K562 (cell line): ENCODE results near the gene SPATA3. TPM values are rescaled to one million over a fixed set of nuclear protein-coding genes. Genes with fewer than 3 reads are reported as not detected.

Experiments used
- ATAC-seq: fragments of 200-7000 bp; cut with Tn5 transposase; 3 replicates; pipeline ENCODE4 v1.9.1; 2020; ENCODE audit warnings: moderate library complexity
- BruUV-seq: library from RNA; stranded (reverse); fragments of 400-500 nt; replicated peaks from 2 replicates; lab custom pipeline; 2021; lab: Mats Ljungman, UMichigan
- CTCF ChIA-PET: fragments of 300-600 bp; formaldehyde crosslinking; extraction: SDS; loops from one replicate; lab custom pipeline; 2021; ENCODE audit warnings: low intra/inter-chr PET ratio; lab: Yijun Ruan, JAX
- POLR2A ChIA-PET: fragments of 300-600, 350-650 bp; sonication (Branson Sonifier 250); formaldehyde crosslinking; extraction: SDS; loops from one replicate; lab custom pipeline; 2021; ENCODE audit warnings: antibody characterized with exemption, inconsistent platforms; lab: Yijun Ruan, JAX
- DNase-seq, 4 experiments: peaks; one replicate each; pipeline versions ENCODE4 v3.0.0 to v3.0.0-alpha.2; 2011 to 2018; ENCODE audit warnings: low spot score in 3 of 4, mixed read lengths in 3 of 4; ENCODE audit errors: extremely low read depth in 1 of 4
- FAIRE-seq: peaks from 2 replicates; lab custom pipeline; 2011; peaks lifted over from hg19 to GRCh38; lab: Jason Lieb, UNC
- H2AFZ ChIP-seq: 2 replicates; pipeline ENCODE4 v1.6.0; 2011; ENCODE audit warnings: low read depth, low read length, control low read depth, inconsistent platforms
- H3K27ac ChIP-seq: fragments of 200-600 bp; 3 replicates; pipeline ENCODE4 v1.8.0; 2011; ENCODE audit warnings: low read depth, mild to moderate bottlenecking, control low read depth, inconsistent platforms, low read length, moderate library complexity, mixed read lengths; ENCODE audit errors: extremely low read depth
- H3K27me3 ChIP-seq, 2 experiments: fragments of 300-600 bp in 1 of 2; 2 replicates in 1 of 2; 3 replicates in 1 of 2; pipeline versions ENCODE4 v1.6.0 to v1.8.0; 2011; ENCODE audit warnings: inconsistent platforms in 2 of 2, low read length in 2 of 2, mild to moderate bottlenecking in 1 of 2, mixed read lengths in 1 of 2, moderate library complexity in 1 of 2; ENCODE audit not compliant: control insufficient read depth in 2 of 2, insufficient read depth in 2 of 2
- H3K36me3 ChIP-seq: fragments of 300-600 bp; 3 replicates; pipeline ENCODE4 v1.8.0; 2011; ENCODE audit warnings: mild to moderate bottlenecking, low read length, inconsistent platforms; ENCODE audit not compliant: control insufficient read depth, insufficient read depth
- H3K4me1 ChIP-seq, 2 experiments: fragments of 200-600 bp in 1 of 2; replicated peaks in 1 of 2; 2 replicates in 1 of 2; 3 replicates in 1 of 2; pipeline versions ENCODE4 v1.5.1 to v1.8.0; 2011; ENCODE audit warnings: inconsistent platforms in 2 of 2, low read length in 2 of 2, mild to moderate bottlenecking in 1 of 2, mixed read lengths in 1 of 2, moderate library complexity in 1 of 2; ENCODE audit not compliant: control insufficient read depth in 2 of 2, insufficient read depth in 2 of 2
- H3K4me2 ChIP-seq: 2 replicates; pipeline ENCODE4 v1.6.1; 2011; ENCODE audit warnings: low read length, control low read depth, inconsistent platforms, mixed read lengths; ENCODE audit not compliant: insufficient read depth
- H3K4me3 ChIP-seq: fragments of 200-600 bp; sonication (generic), shearing (Covaris generic); 2 replicates; pipeline ENCODE4 v1.5.1; 2016; ENCODE audit warnings: control low read depth, inconsistent platforms
- H3K79me2 ChIP-seq: fragments of 200-600 bp; 3 replicates; pipeline ENCODE4 v1.8.0; 2011; ENCODE audit warnings: low read length, inconsistent platforms; ENCODE audit not compliant: control insufficient read depth, insufficient read depth
- H3K9ac ChIP-seq, 2 experiments: 2 replicates each; pipeline versions ENCODE4 v1.6.0 to v1.6.1; 2011; ENCODE audit warnings: low read depth in 2 of 2, low read length in 2 of 2, control low read depth in 1 of 2, inconsistent platforms in 1 of 2, mild to moderate bottlenecking in 1 of 2, mixed read lengths in 1 of 2; ENCODE audit not compliant: insufficient read depth in 1 of 2
- H3K9me1 ChIP-seq: one replicate; pipeline ENCODE4 v1.6.0; 2011; ENCODE audit warnings: inconsistent platforms, mild to moderate bottlenecking, low read length, moderate library complexity; ENCODE audit not compliant: control insufficient read depth, insufficient read depth
- H3K9me3 ChIP-seq: replicated peaks from 2 replicates; pipeline ENCODE4 v1.5.1; 2011; ENCODE audit warnings: low read depth, low read length, inconsistent platforms; ENCODE audit not compliant: control insufficient read depth, insufficient read depth
- H4K20me1 ChIP-seq: replicated peaks from 2 replicates; pipeline ENCODE4 v1.6.1; 2011; ENCODE audit warnings: low read length, inconsistent platforms, mixed read lengths; ENCODE audit not compliant: control insufficient read depth, insufficient read depth
- ATF3 ChIP-seq, 2 experiments: fragments of 450-650 bp in 1 of 2; sonication (generic) in 1 of 2; formaldehyde crosslinking in 1 of 2; IDR thresholded peaks in 1 of 2; conservative IDR thresholded peaks in 1 of 2; 2 replicates each; pipeline versions ENCODE4 v1.6.1 to v1.8.1; 2016 to 2023; ENCODE audit warnings: mild to moderate bottlenecking in 2 of 2, moderate library complexity in 2 of 2, inconsistent platforms in 1 of 2, missing genetic modification reagents in 1 of 2
- CHCHD3 ChIP-seq: fragments of 250-450 bp; sonication (Bioruptor Pico); IDR thresholded peaks from 2 replicates; pipeline ENCODE4 v2.1.2; 2022; ENCODE audit warnings: mild to moderate bottlenecking
- CTCFL ChIP-seq: IDR thresholded peaks from 2 replicates; pipeline ENCODE4 v1.6.1; 2011; ENCODE audit warnings: borderline replicate concordance, low read depth, mild to moderate bottlenecking, moderate library complexity, low read length; ENCODE audit not compliant: insufficient read depth, poor library complexity, severe bottlenecking
- ETV1 ChIP-seq: fragments of 450-650 bp; conservative IDR thresholded peaks from 2 replicates; pipeline ENCODE4 v1.6.1; 2016; ENCODE audit warnings: missing genetic modification characterization, control low read depth, low read depth, missing compliant biosample characterization
- GABPA ChIP-seq: fragments of 200-800 bp; sonication (Bioruptor generic); conservative IDR thresholded peaks from 2 replicates; pipeline ENCODE4 v1.6.1; 2016; ENCODE audit warnings: low read depth, missing genetic modification characterization, missing compliant biosample characterization
- JUNB ChIP-seq: fragments of 450-650 bp; formaldehyde crosslinking; conservative IDR thresholded peaks from 2 replicates; pipeline ENCODE4 v1.4.0; 2020; ENCODE audit warnings: mild to moderate bottlenecking
- MEIS2 ChIP-seq: fragments of 450-650 bp; IDR thresholded peaks from 2 replicates; pipeline ENCODE4 v1.6.1; 2014; ENCODE audit warnings: mild to moderate bottlenecking; ENCODE audit not compliant: partially characterized antibody
- MTA1 ChIP-seq: fragments of 450-650 bp; IDR thresholded peaks from 2 replicates; pipeline ENCODE4 v1.6.1; 2017; ENCODE audit warnings: borderline replicate concordance
- NCOA1 ChIP-seq: fragments of 450-650 bp; IDR thresholded peaks from 2 replicates; pipeline ENCODE4 v1.6.1; 2016; ENCODE audit warnings: low read depth
- RAD21 ChIP-seq, 2 experiments: fragments of 250-450 bp in 1 of 2; fragments of 450-650 bp in 1 of 2; sonication (Bioruptor Pico) in 1 of 2; formaldehyde crosslinking in 1 of 2; IDR thresholded peaks in 1 of 2; conservative IDR thresholded peaks in 1 of 2; 2 replicates each; pipeline versions ENCODE4 v1.4.0 to v1.8.0; 2020 to 2022; ENCODE audit warnings: mild to moderate bottlenecking in 2 of 2, moderate library complexity in 1 of 2
- THAP7 ChIP-seq: fragments of 250-450 bp; sonication (Bioruptor Pico); IDR thresholded peaks from 2 replicates; pipeline ENCODE4 v1.5.0; 2021
- TRIM25 ChIP-seq: fragments of 450-650 bp; IDR thresholded peaks from 2 replicates; pipeline ENCODE4 v1.7.0; 2016; ENCODE audit warnings: borderline replicate concordance
- ZNF408 ChIP-seq: fragments of 250-450 bp; sonication (Bioruptor Pico); IDR thresholded peaks from 2 replicates; pipeline ENCODE4 v1.4.0; 2020; ENCODE audit warnings: low read depth, mild to moderate bottlenecking, moderate library complexity
- WGBS: fragments of 100-300 bp; shearing (Covaris generic); methylation state at CpG from one replicate; pipeline ENCODE4 v1.1.6; 2016; ENCODE audit warnings: low coverage, mixed read lengths; ENCODE audit not compliant: insufficient coverage; ENCODE audit errors: missing lambda C conversion rate; 5-methylcytosine and 5-hydroxymethylcytosine counted together
- in situ Hi-C: fragments of 300-500 bp; cut with MboI; formaldehyde crosslinking; loops from 4 replicates; pipeline ENCODE4 v1.15.0; 2018; ENCODE audit warnings: inconsistent platforms, mixed read lengths
- intact Hi-C: fragments of 100-400 bp; cut with micrococcal nuclease; formaldehyde crosslinking; loops from 2 replicates; pipeline ENCODE4 v1.14.2; 2022
- polyA plus RNA-seq, 8 experiments: library from polyadenylated mRNA; depleted of rRNA in 4 of 8; stranded (reverse) in 5 of 8; unstranded in 3 of 8; fragments of >200 nt; fragmentation: Nextera tagmentation in 2 of 8; fragmentation: Illumina TruSeq in 1 of 8; extraction: Ambion mirVana in 2 of 8; extraction: Trizol in 1 of 8; gene quantifications; 2 replicates each; pipeline versions ENCODE4 v1.2.1 to v1.2.3, GENCODE V29; 2011 to 2014; ENCODE audit warnings: inconsistent platforms in 1 of 8, missing spikeins in 1 of 8
- total RNA-seq, 7 experiments: library from RNA; depleted of rRNA in 6 of 7; stranded (reverse); fragments of >200 nt in 6 of 7; fragmentation: Illumina TruSeq in 2 of 7; extraction: Trizol in 2 of 7; gene quantifications; 2 replicates each; pipeline versions ENCODE4 v1.2.1 to v1.2.3, GENCODE V29; 2011 to 2021; ENCODE audit warnings: low replicate concordance in 1 of 7

The SPATA3 gene
- total and polyA plus RNA-seq, 9 of the 15 experiments (the other 6 are each of a cell fraction or from before 2014, with no cell fraction given) = not detected

DNA sequence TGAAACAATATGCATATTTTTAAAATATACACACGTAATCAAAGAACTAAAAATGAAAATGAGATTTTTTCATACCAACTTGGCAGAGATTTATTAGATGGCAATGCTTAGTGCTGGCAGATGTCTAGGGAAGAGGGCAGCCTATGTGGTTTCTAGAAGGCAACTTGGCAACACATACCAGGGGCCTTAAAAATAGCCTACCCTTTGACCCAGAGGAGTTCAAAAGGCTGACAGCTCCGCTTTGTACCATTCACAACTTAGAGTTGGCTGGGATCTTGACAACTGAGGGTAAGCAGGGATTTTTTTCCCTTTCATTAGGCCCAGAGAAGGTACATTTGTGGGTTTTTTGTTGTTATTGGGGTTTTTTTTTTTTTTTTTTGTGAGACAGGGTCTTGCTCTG is 44.5 kb upstream of the SPATA3 start:
- WGBS = 19% methylated on average over 2 of the region's 2 CpGs
- H3K4me3 ChIP-seq = no peak overlapping the region
- H3K27me3 ChIP-seq = peaks cover 9 to 33% of the 10 kb centered on the region in 2 experiments; a peak in 4 of 5 replicates
- no peaks in the 10 kb centered on the region for H3K79me2 ChIP-seq
- no peaks in the 10 kb centered on the region for H3K9me3 ChIP-seq
- H3K27ac ChIP-seq = no peak overlapping the region
- in situ Hi-C loops (no loop called here), intact Hi-C loops (no loop called here)
- H3K9ac ChIP-seq = no peak overlapping the region
- DNase-seq = no peak
- H4K20me1 ChIP-seq = no peaks in the 10 kb centered on the region
- no peaks in the 10 kb centered on the region for H3K4me1 ChIP-seq
- no TSS peak for BruUV-seq
- no peak overlapping the region for H3K4me2 ChIP-seq
- H3K36me3 ChIP-seq = no peaks in the 10 kb centered on the region
- ChIA-PET CTCF (no interaction called here), POLR2A (interaction anchor here (0.9 kb wide), 1 partner anchor 11 kb away, joined by 4 read pairs; no protein-coding TSS in a partner anchor)
- no peaks in the 10 kb centered on the region for H3K9me1 ChIP-seq
- no peak overlapping the region for H2AFZ ChIP-seq
- no peak for ATAC-seq
- FAIRE-seq = no peak
- TF ChIP-seq MTA1 = no peak
- no peak for TF ChIP-seq NCOA1
- no peak for TF ChIP-seq ZNF408 (CRISPR knock-in tag)
- TF ChIP-seq ETV1 (tag) = no peak
- TF ChIP-seq MEIS2 = no peak
- TF ChIP-seq CHCHD3 = no peak
- TF ChIP-seq ATF3 (IDR thresholded peaks at IDR 0.05) = no peak
- TF ChIP-seq ATF3 (CRISPR knock-in tag; conservative IDR thresholded peaks at IDR 0.05) = no peak
- no peak for TF ChIP-seq THAP7 (CRISPR knock-in tag)
- no peak for TF ChIP-seq JUNB (CRISPR knock-in tag)
- no peak for TF ChIP-seq GABPA (tag)
- TF ChIP-seq TRIM25 = no peak
- no peak for TF ChIP-seq RAD21 (CRISPR knock-in tag; conservative IDR thresholded peaks at IDR 0.05 in 1 of 2, IDR thresholded peaks at IDR 0.05 in 1 of 2)
- no peak for TF ChIP-seq CTCFL
